NCI-H1105 (cell line): ENCODE data around the gene CLPX.
"Not testable (repeated sequence)": the region's sequence is repeated elsewhere in the genome, so short reads cannot be mapped to it uniquely, and the experiment has no call there.

Experiments used
- DNase-seq: peaks from one replicate; lab custom pipeline; 2025; lab: John Stamatoyannopoulos, UW

Gene CLPX

GRCh38 chr15:65184868-65185717 is at the start of gene CLPX:
Gene CLPX (minus strand): TSS chr15:65185342. CDS start chr15:65185153, 189 bp downstream.
- DNase-seq = peak; percentile 97

GRCh38 chr15:65233696-65234095 is 48.6 kb upstream of the CLPX start:
- DNase-seq = no peak

GRCh38 chr15:65232520-65232919 is 47.4 kb upstream of the CLPX start:
- DNase-seq = no peak

GRCh38 chr15:65231306-65231705 is 46.2 kb upstream of the CLPX start:
- DNase-seq = no peak

GRCh38 chr15:65226901-65227300 is 41.8 kb upstream of the CLPX start:
- not testable (repeated sequence) for DNase-seq

- DNase-seq = no peak
These were observed 41.1 kb upstream of the CLPX start for GRCh38 chr15:65226221-65226620.

GRCh38 chr15:65223996-65224395 is 38.9 kb upstream of the CLPX start:
- DNase-seq = no peak

GRCh38 chr15:65222891-65223290 is 37.7 kb upstream of the CLPX start:
- no peak for DNase-seq

GRCh38 chr15:65221697-65222096 is 36.6 kb upstream of the CLPX start:
- no peak for DNase-seq

GRCh38 chr15:65219137-65219536 is 34.0 kb upstream of the CLPX start:
- DNase-seq = no peak

- DNase-seq = no peak
These were observed 32.7 kb upstream of the CLPX start for GRCh38 chr15:65217526-65218482.

- no peak for DNase-seq
These were observed 30.4 kb upstream of the CLPX start for GRCh38 chr15:65215496-65215895.

GRCh38 chr15:65214010-65214409 is 28.9 kb upstream of the CLPX start:
- DNase-seq = no peak

- DNase-seq = no peak
These were observed 28.1 kb upstream of the CLPX start for GRCh38 chr15:65213241-65213640.

- DNase-seq = no peak
These were observed 27.0 kb upstream of the CLPX start for GRCh38 chr15:65212097-65212496.

GRCh38 chr15:65211482-65211982 is 26.4 kb upstream of the CLPX start:
- no peak for DNase-seq

GRCh38 chr15:65210770-65211481 is 25.8 kb upstream of the CLPX start, which contains the start of gene CILP:
Gene CILP (minus strand): TSS chr15:65211473. CDS start chr15:65209755, 1,718 bp downstream.
- no peak for DNase-seq

GRCh38 chr15:65209701-65210643 is 24.8 kb upstream of the CLPX start:
- DNase-seq = no peak

GRCh38 chr15:65208647-65209046 is 23.5 kb upstream of the CLPX start:
- no peak for DNase-seq

GRCh38 chr15:65207280-65207840 is 22.2 kb upstream of the CLPX start:
- DNase-seq = no peak
